ENCODE data around the gene FARP2.
"Not testable (repeated sequence)": the region's sequence is repeated elsewhere in the genome, so short reads cannot be mapped to it uniquely, and the experiment has no call there.

- not testable (repeated sequence) for TF ChIP-seq CTCF (conservative IDR thresholded peaks at IDR 0.05; ENCODE audit: low read length); EZH2phosphoT487 (IDR thresholded peaks at IDR 0.05; ENCODE audit: borderline replicate concordance)
These were observed 94.0 kb downstream of the FARP2 start for GRCh38 chr2:241450092-241450491.

Data from Loucy (cell line).